Transverse colon (tissue), 4 donors: Measurements from ENCODE around the gene B4GALT7. TPM values are rescaled to one million over a fixed set of nuclear protein-coding genes. Genes with fewer than 3 reads are reported as not detected.

Source experiments
- DNase-seq: peaks from one replicate; pipeline ENCODE4 v3.0.0-alpha.2; 2019
- H3K27ac ChIP-seq, 4 donors: fragments of 200-600 bp; sonication (generic); 2 replicates each; pipeline ENCODE4 v1.5.1; 2016 to 2018; ENCODE audit warnings: inconsistent platforms in 4 of 4
- H3K27me3 ChIP-seq: fragments of 200-600 bp; sonication (generic); 2 replicates; pipeline ENCODE4 v1.5.1; 2017; ENCODE audit warnings: inconsistent platforms
- H3K36me3 ChIP-seq, 4 donors: fragments of 200-600 bp; sonication (generic); 2 replicates each; pipeline ENCODE4 v1.5.1; 2017 to 2019; ENCODE audit warnings: inconsistent platforms in 4 of 4
- H3K4me1 ChIP-seq, 4 donors: fragments of 200-600 bp; sonication (generic); 2 replicates each; pipeline ENCODE4 v1.5.1; 2017 to 2020; ENCODE audit warnings: inconsistent platforms in 4 of 4
- H3K4me3 ChIP-seq, 4 donors: fragments of 200-600 bp; sonication (generic); 1 replicate in 1 of 4; 2 replicates in 3 of 4; pipeline versions ENCODE4 v1.5.1 to v1.6.1; 2017 to 2019; ENCODE audit warnings: inconsistent platforms in 4 of 4
- H3K9me3 ChIP-seq, 2 donors: fragments of 200-600 bp; sonication (generic); 2 replicates each; pipeline ENCODE4 v1.5.1; 2017 to 2019; ENCODE audit warnings: inconsistent platforms in 2 of 2
- CTCF ChIP-seq, 5 experiments: fragments of 200-600 bp in 3 of 5; fragments of 450-650 bp in 2 of 5; sonication (generic) in 3 of 5; IDR thresholded peaks; 1 replicate in 2 of 5; 2 replicates in 3 of 5; pipeline ENCODE4 v1.5.1; 2016 to 2017; ENCODE audit warnings: antibody characterized with exemption in 5 of 5, inconsistent platforms in 3 of 5, mild to moderate bottlenecking in 2 of 5, moderate library complexity in 1 of 5
- EP300 ChIP-seq: sonication (generic); formaldehyde crosslinking; IDR thresholded peaks from one replicate; pipeline ENCODE4 v1.6.1; 2017; ENCODE audit warnings: antibody characterized with exemption, low read depth
- POLR2A ChIP-seq: fragments of 450-650 bp; IDR thresholded peaks from one replicate; pipeline ENCODE4 v1.6.1; 2016; ENCODE audit warnings: antibody characterized with exemption, mild to moderate bottlenecking, moderate library complexity
- POLR2AphosphoS5 ChIP-seq, 3 donors: sonication (generic); formaldehyde crosslinking; IDR thresholded peaks; one replicate each; pipeline ENCODE4 v1.6.1; 2016; ENCODE audit warnings: antibody characterized with exemption in 3 of 3
- WGBS, 2 donors: methylation state at CpG; one replicate each; pipeline ENCODE4 v1.1.5; 2018; ENCODE audit warnings: low coverage in 1 of 2; 5-methylcytosine and 5-hydroxymethylcytosine counted together
- in situ Hi-C, 4 donors: fragments of 200-750 bp; cut with MboI; loops; one replicate each; pipeline versions ENCODE4 v1.15.0 to v1.15.1; 2017; ENCODE audit warnings: low sequenced_read_pairs in 3 of 4, low pct_ligation_motif_present in 1 of 4, low pct_unique_long_range_greater_than_20kb in 1 of 4
- intact Hi-C: fragments of 100-400 bp; cut with DNase I; formaldehyde crosslinking; loops from one replicate; pipeline ENCODE4 v1.15.1; 2023; ENCODE audit warnings: low total_unique reads
- total RNA-seq, 4 donors: library from RNA; depleted of rRNA; stranded (reverse); fragments of >200 nt; gene quantifications; one replicate each; pipeline ENCODE4 v1.1.0, GENCODE V29; 2016

B4GALT7 gene
- total RNA-seq, 4 donors from 2014 or later, result 17.9 to 38.5 (median 27.0) TPM

- TF ChIP-seq POLR2AphosphoS5 (IDR thresholded peaks at IDR 0.05) (no peak), POLR2A (no peak), CTCF (IDR thresholded peaks at IDR 0.05) (no peak), EP300 (no peak)
- Histone ChIP-seq H3K27ac (peak overlapping the region; percentile 86 to 96 (median 89)), H3K27me3 (no peaks in the 10 kb centered on the region), H3K36me3 (peaks cover 0 to 10% (median 4%) of the 10 kb centered on the region in 4 donors), H3K4me1 (peaks cover 0 to 33% (median 19%) of the 10 kb centered on the region in 4 donors), H3K9me3 (no peaks in the 10 kb centered on the region), H3K4me3 (peak overlapping the region; percentile 54 to 98 (median 78))
- intact Hi-C loops, result no loop called here
- in situ Hi-C loops, result loop anchor here in 1 of 4 donors (25.0 kb wide), 1 partner anchor 462 kb away; no protein-coding TSS in a partner anchor
- 0 to 2% methylated on average over 9 to 16 of the region's 16 CpGs for WGBS, 2 donors
- DNase-seq, result no peak
These were observed 631 bp downstream of the B4GALT7 start for GRCh38 chr5:177600508-177601018.

- Histone ChIP-seq H3K27ac (no peak overlapping the region), H3K27me3 (no peaks in the 10 kb centered on the region), H3K36me3 (peaks cover 0 to 5% (median under 1%) of the 10 kb centered on the region in 4 donors), H3K9me3 (no peaks in the 10 kb centered on the region), H3K4me3 (peak overlapping the region in 1 of 4 donors; percentile 98), H3K4me1 (peaks cover 0 to 33% (median 19%) of the 10 kb centered on the region in 4 donors)
- no peak for TF ChIP-seq EP300
- TF ChIP-seq POLR2A, result no peak
- TF ChIP-seq CTCF (IDR thresholded peaks at IDR 0.05), result no peak
- no peak for TF ChIP-seq POLR2AphosphoS5 (IDR thresholded peaks at IDR 0.05)
- 89% methylated on average over 11 of the region's 11 CpGs; no CpG with 5 or more reads in 1 of the 2 donors for WGBS, 2 donors
- no peak for DNase-seq
- in situ Hi-C loops, result loop anchor here in 1 of 4 donors (25.0 kb wide), 1 partner anchor 461 kb away; no protein-coding TSS in a partner anchor
- intact Hi-C loops, result no loop called here
These were observed 1.2 kb downstream of the B4GALT7 start for GRCh38 chr5:177601126-177601525.

- Histone ChIP-seq H3K36me3 (no peaks in the 10 kb centered on the region), H3K27me3 (no peaks in the 10 kb centered on the region), H3K4me1 (peaks cover 0 to 33% (median 20%) of the 10 kb centered on the region in 4 donors), H3K9me3 (no peaks in the 10 kb centered on the region), H3K27ac (no peak overlapping the region), H3K4me3 (no peak overlapping the region)
- no peak for DNase-seq
- WGBS, 2 donors, result 50 to 91% methylated on average over 1 to 12 of the region's 13 CpGs
- intact Hi-C loops (no loop called here), in situ Hi-C loops (loop anchor here in 1 of 4 donors (25.0 kb wide), 1 partner anchor 460 kb away; no protein-coding TSS in a partner anchor)
- TF ChIP-seq POLR2AphosphoS5 (IDR thresholded peaks at IDR 0.05) (no peak), EP300 (no peak), CTCF (IDR thresholded peaks at IDR 0.05) (no peak), POLR2A (no peak)
These were observed 1.9 kb downstream of the B4GALT7 start for GRCh38 chr5:177601577-177602457.

GRCh38 chr5:177602458-177602830 lies 2.5 kb downstream of the B4GALT7 start:
- no peak overlapping the region for H3K27ac ChIP-seq
- no peaks in the 10 kb centered on the region for H3K27me3 ChIP-seq
- peaks cover 0 to 38% (median 26%) of the 10 kb centered on the region in 4 donors for H3K4me1 ChIP-seq
- H3K36me3 ChIP-seq, result no peaks in the 10 kb centered on the region
- no peak for DNase-seq
- H3K9me3 ChIP-seq, result no peaks in the 10 kb centered on the region
- in situ Hi-C loops (loop anchor here in 1 of 4 donors (25.0 kb wide), 1 partner anchor 460 kb away; no protein-coding TSS in a partner anchor), intact Hi-C loops (no loop called here)
- TF ChIP-seq POLR2AphosphoS5 (IDR thresholded peaks at IDR 0.05), result no peak
- TF ChIP-seq CTCF (IDR thresholded peaks at IDR 0.05), result no peak
- TF ChIP-seq POLR2A, result no peak
- TF ChIP-seq EP300, result no peak
- H3K4me3 ChIP-seq, result no peak overlapping the region
- WGBS, 2 donors, result 92 to 95% methylated on average over 2 to 4 of the region's 4 CpGs
